Endothelial cell (in vitro differentiated cells): ENCODE results near the gene GYPC. TPM values are rescaled to one million over a fixed set of nuclear protein-coding genes. Genes with fewer than 3 reads are reported as not detected.

Source experiments
- DNase-seq: peaks from one replicate; pipeline ENCODE4 v3.0.0; 2021; ENCODE audit warnings: low spot score
- H3K27ac Mint-ChIP-seq: one replicate; pipeline ENCODE4 v1.8.0; 2021; ENCODE audit warnings: mixed read lengths, inconsistent platforms; ENCODE audit not compliant: unreplicated experiment
- H3K27me3 Mint-ChIP-seq: one replicate; pipeline ENCODE4 v1.8.0; 2021; ENCODE audit warnings: mild to moderate bottlenecking, moderate library complexity, mixed read lengths, inconsistent platforms; ENCODE audit not compliant: unreplicated experiment
- H3K36me3 Mint-ChIP-seq: one replicate; pipeline ENCODE4 v1.8.0; 2021; ENCODE audit warnings: mild to moderate bottlenecking, low read depth, mixed read lengths, inconsistent platforms; ENCODE audit not compliant: unreplicated experiment
- H3K4me1 Mint-ChIP-seq: one replicate; pipeline ENCODE4 v1.8.0; 2021; ENCODE audit warnings: mild to moderate bottlenecking, mixed read lengths, inconsistent platforms; ENCODE audit not compliant: unreplicated experiment
- H3K4me3 Mint-ChIP-seq: one replicate; pipeline ENCODE4 v1.8.0; 2021; ENCODE audit warnings: mild to moderate bottlenecking, mixed read lengths, inconsistent platforms; ENCODE audit not compliant: unreplicated experiment
- H3K9me3 Mint-ChIP-seq: one replicate; pipeline ENCODE4 v1.8.0; 2021; ENCODE audit warnings: mixed read lengths, inconsistent platforms; ENCODE audit not compliant: unreplicated experiment
- CTCF ChIP-seq: fragments of 200-600 bp; sonication (generic); IDR thresholded peaks from one replicate; pipeline ENCODE4 v1.5.0; 2021; ENCODE audit warnings: antibody characterized with exemption; ENCODE audit not compliant: unreplicated experiment
- total RNA-seq: library from RNA; stranded (reverse); fragmentation: NEBNext Ultra II Directional; extraction: Animal tissue kit (Norgen Biotek cat#: 25700); gene quantifications from one replicate; pipeline ENCODE4 v1.2.1, GENCODE V29; 2021; ENCODE audit not compliant: unreplicated experiment

Gene GYPC
- total RNA-seq, 1 donor from 2014 or later = 154 TPM

GRCh38 chr2:126623000-126623399, 33.0 kb upstream of the GYPC start:
- no peak for DNase-seq
- H3K27ac Mint-ChIP-seq = no peak overlapping the region
- H3K9me3 Mint-ChIP-seq = no peaks in the 10 kb centered on the region
- H3K4me3 Mint-ChIP-seq = no peak overlapping the region
- no peaks in the 10 kb centered on the region for H3K36me3 Mint-ChIP-seq
- H3K4me1 Mint-ChIP-seq = no peaks in the 10 kb centered on the region
- peaks cover 8% of the 10 kb centered on the region for H3K27me3 Mint-ChIP-seq
- TF ChIP-seq CTCF = no peak

- no peak for DNase-seq
- H3K36me3 Mint-ChIP-seq = no peaks in the 10 kb centered on the region
- no peaks in the 10 kb centered on the region for H3K4me1 Mint-ChIP-seq
- no peak overlapping the region for H3K4me3 Mint-ChIP-seq
- no peaks in the 10 kb centered on the region for H3K9me3 Mint-ChIP-seq
- H3K27ac Mint-ChIP-seq = no peak overlapping the region
- H3K27me3 Mint-ChIP-seq = no peaks in the 10 kb centered on the region
- TF ChIP-seq CTCF = no peak
Measured at GRCh38 chr2:126627643-126628042, 28.3 kb upstream of the GYPC start.

- Mint-ChIP-seq H3K9me3 (no peaks in the 10 kb centered on the region), H3K36me3 (no peaks in the 10 kb centered on the region), H3K27me3 (peaks cover 3% of the 10 kb centered on the region), H3K27ac (no peak overlapping the region), H3K4me3 (no peak overlapping the region), H3K4me1 (peaks cover 13% of the 10 kb centered on the region)
- peak; percentile 52 for TF ChIP-seq CTCF
- peak; percentile 51 for DNase-seq
Measured at GRCh38 chr2:126634273-126634861, 21.6 kb upstream of the GYPC start.

GRCh38 chr2:126635281-126635680, 20.7 kb upstream of the GYPC start:
- Mint-ChIP-seq H3K4me1 (peaks cover 13% of the 10 kb centered on the region), H3K4me3 (no peak overlapping the region), H3K27ac (no peak overlapping the region), H3K36me3 (peaks cover 5% of the 10 kb centered on the region), H3K27me3 (peaks cover 3% of the 10 kb centered on the region), H3K9me3 (no peaks in the 10 kb centered on the region)
- TF ChIP-seq CTCF = no peak
- no peak for DNase-seq

- H3K27ac Mint-ChIP-seq = no peak overlapping the region
- no peak for DNase-seq
- H3K4me1 Mint-ChIP-seq = peaks cover 13% of the 10 kb centered on the region
- no peaks in the 10 kb centered on the region for H3K9me3 Mint-ChIP-seq
- peaks cover 5% of the 10 kb centered on the region for H3K36me3 Mint-ChIP-seq
- peaks cover 3% of the 10 kb centered on the region for H3K27me3 Mint-ChIP-seq
- TF ChIP-seq CTCF = no peak
- no peak overlapping the region for H3K4me3 Mint-ChIP-seq
Measured at GRCh38 chr2:126635736-126636135, 20.2 kb upstream of the GYPC start.
